ENCODE data around the gene TBXAS1. TPM values are rescaled to one million over a fixed set of nuclear protein-coding genes. Genes with fewer than 3 reads are reported as not detected.

TBXAS1 gene
- total RNA-seq, 4 donors from 2014 or later, result 6.2 to 23.0 (median 11.8) TPM

GRCh38 chr7:139825666-139826290 is 3.3 kb upstream of the TBXAS1 start:
- Histone ChIP-seq H3K27ac (no peak overlapping the region), H3K9me3 (no peaks in the 10 kb centered on the region), H3K27me3 (no peaks in the 10 kb centered on the region), H3K36me3 (no peaks in the 10 kb centered on the region), H3K4me1 (no peaks in the 10 kb centered on the region), H3K4me3 (no peak overlapping the region)
- no peak for ATAC-seq
- 59 to 62% methylated on average over 7 to 9 of the region's 9 CpGs for WGBS, 2 donors (ENCODE audit: low coverage in 1 of 2)
- TF ChIP-seq POLR2A (IDR thresholded peaks at IDR 0.05), result no peak
- TF ChIP-seq CTCF (IDR thresholded peaks at IDR 0.05), result no peak
- TF ChIP-seq EP300 (IDR thresholded peaks at IDR 0.05), result no peak
- no peak for TF ChIP-seq POLR2AphosphoS5 (IDR thresholded peaks at IDR 0.05)

GRCh38 chr7:139827042-139827441 is 2.0 kb upstream of the TBXAS1 start:
- Histone ChIP-seq H3K27me3 (no peaks in the 10 kb centered on the region), H3K27ac (no peak overlapping the region), H3K4me1 (no peaks in the 10 kb centered on the region), H3K4me3 (no peak overlapping the region), H3K9me3 (no peaks in the 10 kb centered on the region), H3K36me3 (no peaks in the 10 kb centered on the region)
- TF ChIP-seq POLR2AphosphoS5 (IDR thresholded peaks at IDR 0.05) (no peak), EP300 (IDR thresholded peaks at IDR 0.05) (no peak), CTCF (IDR thresholded peaks at IDR 0.05) (no peak), POLR2A (IDR thresholded peaks at IDR 0.05) (no peak)
- ATAC-seq, result no peak

DNA sequence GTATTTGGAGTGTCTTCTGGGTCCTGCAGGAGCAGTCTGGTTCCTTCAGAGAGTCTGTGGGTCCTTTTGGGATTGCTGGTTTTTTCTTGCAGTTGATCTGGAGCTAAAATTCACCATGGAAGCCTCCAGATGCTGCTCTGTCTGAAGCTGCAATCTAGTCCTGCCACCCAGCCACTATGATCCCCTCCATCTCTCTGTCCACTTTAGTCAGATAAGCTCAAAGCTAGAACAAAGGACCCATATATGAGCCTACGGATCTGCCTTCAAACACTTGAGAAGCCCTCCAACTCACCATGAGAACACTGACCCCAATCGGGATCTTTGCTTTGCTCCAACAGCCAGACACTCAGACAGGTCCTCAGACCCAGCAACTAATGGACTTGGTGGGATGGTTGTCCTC is 618 bp upstream of the TBXAS1 start:
- H3K9me3 ChIP-seq, result no peaks in the 10 kb centered on the region
- no peak overlapping the region for H3K4me3 ChIP-seq
- H3K27me3 ChIP-seq, result no peaks in the 10 kb centered on the region
- no peaks in the 10 kb centered on the region for H3K4me1 ChIP-seq
- WGBS, 2 donors (ENCODE audit: low coverage in 1 of 2), result 63 to 71% methylated on average over 2 of the region's 2 CpGs
- TF ChIP-seq CTCF (IDR thresholded peaks at IDR 0.05), result no peak
- TF ChIP-seq POLR2AphosphoS5 (IDR thresholded peaks at IDR 0.05), result no peak
- no peak for TF ChIP-seq POLR2A (IDR thresholded peaks at IDR 0.05)
- no peak for TF ChIP-seq EP300 (IDR thresholded peaks at IDR 0.05)
- H3K27ac ChIP-seq, result no peak overlapping the region
- no peak for ATAC-seq
- H3K36me3 ChIP-seq, result no peaks in the 10 kb centered on the region

GRCh38 chr7:139829775-139830117 is 682 bp downstream of the TBXAS1 start:
- Histone ChIP-seq H3K36me3 (no peaks in the 10 kb centered on the region), H3K4me1 (no peaks in the 10 kb centered on the region), H3K27ac (peak overlapping the region in 1 of 4 donors; percentile 6), H3K27me3 (no peaks in the 10 kb centered on the region), H3K9me3 (no peaks in the 10 kb centered on the region), H3K4me3 (peak overlapping the region in 1 of 2 donors; percentile 30)
- no peak for TF ChIP-seq EP300 (IDR thresholded peaks at IDR 0.05)
- TF ChIP-seq POLR2AphosphoS5 (IDR thresholded peaks at IDR 0.05), result no peak
- TF ChIP-seq POLR2A (IDR thresholded peaks at IDR 0.05), result no peak
- TF ChIP-seq CTCF (IDR thresholded peaks at IDR 0.05), result no peak
- no peak for ATAC-seq
- 68 to 73% methylated on average over 2 to 3 of the region's 3 CpGs for WGBS, 2 donors (ENCODE audit: low coverage in 1 of 2)

- Histone ChIP-seq H3K9me3 (no peaks in the 10 kb centered on the region), H3K27ac (no peak overlapping the region), H3K27me3 (no peaks in the 10 kb centered on the region), H3K4me1 (no peaks in the 10 kb centered on the region), H3K36me3 (no peaks in the 10 kb centered on the region), H3K4me3 (peak overlapping the region in 1 of 2 donors; percentile 30)
- 70 to 71% methylated on average over 4 of the region's 4 CpGs for WGBS, 2 donors (ENCODE audit: low coverage in 1 of 2)
- no peak for ATAC-seq
- TF ChIP-seq EP300 (IDR thresholded peaks at IDR 0.05) (no peak), POLR2A (IDR thresholded peaks at IDR 0.05) (no peak), POLR2AphosphoS5 (IDR thresholded peaks at IDR 0.05) (no peak), CTCF (IDR thresholded peaks at IDR 0.05) (no peak)
Observed at GRCh38 chr7:139830292-139830691, 1.2 kb downstream of the TBXAS1 start.
